Stimulated activated CD8-positive, alpha-beta memory T cell treated with anti-CD3 and anti-CD28 coated beads, Interleukin-7, amount 100 ng/mL, for 48 hours (primary cell): ENCODE results near the gene PHF24.

Experiments
- DNase-seq, 2 donors: peaks; one replicate each; pipeline ENCODE4 v3.0.0-alpha.2; 2020; ENCODE audit warnings: low read depth in 1 of 2; ENCODE audit errors: extremely low read depth in 1 of 2

The PHF24 gene

GRCh38 chr9:34982361-34982760 lies 24.3 kb downstream of the PHF24 start:
- no peak for DNase-seq

GRCh38 chr9:34983209-34983608 lies 25.1 kb downstream of the PHF24 start:
- DNase-seq: no peak

- no peak for DNase-seq
Measured at GRCh38 chr9:34984049-34984448, 26.0 kb downstream of the PHF24 start.

- DNase-seq: no peak
Measured at GRCh38 chr9:34985311-34985899, 27.3 kb downstream of the PHF24 start.

GRCh38 chr9:34986540-34987047 lies 28.5 kb downstream of the PHF24 start:
- no peak for DNase-seq

- DNase-seq: no peak
Measured at GRCh38 chr9:34987160-34987901, 29.2 kb downstream of the PHF24 start.

- no peak for DNase-seq
Measured at GRCh38 chr9:34988218-34989002, 30.3 kb downstream of the PHF24 start.

- peak; percentile 93 to 96 for DNase-seq
Measured at GRCh38 chr9:34989003-34989945, 31.2 kb downstream of the PHF24 start, which contains the start of gene DNAJB5. TSS of gene DNAJB5 (plus strand) at chr9:34989745. CDS start at chr9:34990631, 886 bp downstream.

- no peak for DNase-seq
Measured at GRCh38 chr9:34989946-34990635, 32.0 kb downstream of the PHF24 start.

- DNase-seq: no peak
Measured at GRCh38 chr9:34990908-34991606, 33.0 kb downstream of the PHF24 start.

- DNase-seq: no peak
Measured at GRCh38 chr9:34991607-34992375, 33.7 kb downstream of the PHF24 start.

- no peak for DNase-seq
Measured at GRCh38 chr9:34992376-34992951, 34.4 kb downstream of the PHF24 start.

GRCh38 chr9:34993502-34994259 lies 35.6 kb downstream of the PHF24 start:
- DNase-seq: no peak

- no peak for DNase-seq
Measured at GRCh38 chr9:34994260-34994899, 36.3 kb downstream of the PHF24 start.

GRCh38 chr9:34994900-34995669 lies 37.0 kb downstream of the PHF24 start:
- DNase-seq: no peak

- DNase-seq: no peak
Measured at GRCh38 chr9:34995670-34996060, 37.6 kb downstream of the PHF24 start.
